GM18519 (cell line): ENCODE measurements around the gene TCN2.
"Not testable (repeated sequence)": the region's sequence is repeated elsewhere in the genome, so short reads cannot be mapped to it uniquely, and the experiment has no call there.

ENCODE experiments used
- ATAC-seq: cut with Tn5 transposase; IDR thresholded peaks from one replicate; pipeline ENCODE4 v1.9.1; 2021; ENCODE audit warnings: mild to moderate bottlenecking, moderate library complexity; ENCODE audit not compliant: unreplicated experiment, low FRiP score

TCN2 gene

GRCh38 chr22:30606455-30607299, at the start of gene TCN2:
TSS of gene TCN2 (plus strand) at chr22:30607174. CDS start at chr22:30607332, 158 bp downstream.
- ATAC-seq = no peak

GRCh38 chr22:30557243-30557642, 49.7 kb upstream of the TCN2 start:
- ATAC-seq = no peak

GRCh38 chr22:30559889-30560288, 47.1 kb upstream of the TCN2 start:
- ATAC-seq = no peak

DNA sequence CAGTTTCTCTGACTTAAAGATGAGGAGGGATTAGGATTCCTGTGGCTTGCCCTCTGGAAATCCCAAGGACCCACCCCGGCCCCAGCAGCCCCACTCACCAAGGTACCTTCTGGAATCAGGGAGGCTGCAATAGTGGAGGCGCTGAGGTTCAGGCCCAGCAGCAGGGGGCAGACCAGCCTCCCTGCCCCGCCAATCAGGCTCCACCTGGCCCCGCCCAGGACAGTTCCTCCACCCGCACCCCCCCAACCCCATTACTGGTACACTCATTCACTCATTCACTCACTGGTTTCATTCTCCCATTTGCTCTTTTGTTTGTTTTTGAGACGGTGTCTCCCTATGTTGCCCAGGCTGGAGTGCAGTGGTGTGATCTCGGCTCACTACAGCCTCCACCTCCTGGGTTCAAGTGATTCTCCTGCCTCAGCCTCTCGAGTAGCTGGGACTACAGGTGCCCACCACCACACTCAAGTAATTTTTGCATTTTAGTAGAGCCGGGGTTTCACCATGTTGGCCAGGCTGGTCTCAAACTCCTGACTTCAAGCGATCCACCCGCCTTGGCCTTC, 46.3 kb upstream of the TCN2 start:
- not testable (repeated sequence) for ATAC-seq

GRCh38 chr22:30561402-30562189, 45.4 kb upstream of the TCN2 start:
- ATAC-seq = no peak

- ATAC-seq = no peak
Measured at GRCh38 chr22:30562366-30562765, 44.6 kb upstream of the TCN2 start.

- no peak for ATAC-seq
Measured at GRCh38 chr22:30564045-30564760, 42.8 kb upstream of the TCN2 start.

GRCh38 chr22:30564761-30565119, 42.2 kb upstream of the TCN2 start:
- ATAC-seq = no peak

- ATAC-seq = no peak
Measured at GRCh38 chr22:30565341-30565740, 41.6 kb upstream of the TCN2 start.

GRCh38 chr22:30566125-30566524, 40.8 kb upstream of the TCN2 start:
- no peak for ATAC-seq

DNA sequence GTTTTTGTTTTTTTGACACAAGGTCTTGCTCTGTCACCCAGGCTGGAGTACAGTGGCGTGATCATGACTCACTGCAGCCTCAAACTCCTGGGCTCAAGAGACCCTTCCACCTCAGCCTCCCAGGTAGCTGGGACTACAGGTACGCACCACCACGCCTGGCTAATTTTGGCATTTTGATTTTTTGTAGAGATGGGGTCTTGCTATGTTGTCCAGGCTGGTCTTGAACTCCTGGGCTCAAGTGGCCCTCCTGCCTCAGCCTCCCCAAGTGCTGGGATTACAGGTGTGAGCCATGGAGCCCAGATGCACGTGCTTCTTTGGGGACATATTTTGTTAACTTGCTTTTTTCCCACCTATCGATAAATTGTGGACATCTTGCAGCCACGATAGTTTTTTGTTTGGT, 39.7 kb upstream of the TCN2 start:
- ATAC-seq = not testable (repeated sequence)

DNA sequence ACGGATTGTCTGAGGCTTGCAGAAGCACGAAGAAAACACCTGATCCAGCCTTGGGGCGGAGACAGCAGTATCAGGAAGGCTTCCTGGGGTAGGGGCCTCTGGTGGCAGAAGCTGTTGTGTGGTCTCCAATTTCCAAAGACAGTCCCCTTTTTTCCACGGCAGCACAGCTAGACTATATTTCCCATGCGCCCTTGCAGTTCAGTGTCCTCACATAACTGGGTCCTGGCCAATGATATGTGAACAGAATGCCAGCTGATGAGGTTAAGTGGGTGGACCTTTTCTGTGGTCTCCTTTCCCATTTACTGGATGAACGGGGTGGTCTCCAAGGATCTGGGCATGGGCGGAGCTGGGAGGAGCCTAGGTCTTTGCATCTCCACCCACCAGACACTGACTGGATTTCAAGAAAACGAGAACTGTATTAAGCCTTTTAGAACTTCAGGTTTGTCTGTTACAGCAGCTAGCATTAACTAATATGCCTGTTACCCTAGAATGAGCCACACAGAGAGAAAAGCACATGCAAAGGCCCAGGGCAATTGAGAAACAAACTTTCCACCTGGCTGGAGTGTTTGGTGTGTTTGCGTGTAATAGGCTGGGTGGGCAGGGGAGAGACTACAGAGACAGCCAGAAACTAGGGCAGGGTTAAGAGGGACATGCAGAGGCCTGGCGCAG, 38.7 kb upstream of the TCN2 start:
- ATAC-seq = no peak

DNA sequence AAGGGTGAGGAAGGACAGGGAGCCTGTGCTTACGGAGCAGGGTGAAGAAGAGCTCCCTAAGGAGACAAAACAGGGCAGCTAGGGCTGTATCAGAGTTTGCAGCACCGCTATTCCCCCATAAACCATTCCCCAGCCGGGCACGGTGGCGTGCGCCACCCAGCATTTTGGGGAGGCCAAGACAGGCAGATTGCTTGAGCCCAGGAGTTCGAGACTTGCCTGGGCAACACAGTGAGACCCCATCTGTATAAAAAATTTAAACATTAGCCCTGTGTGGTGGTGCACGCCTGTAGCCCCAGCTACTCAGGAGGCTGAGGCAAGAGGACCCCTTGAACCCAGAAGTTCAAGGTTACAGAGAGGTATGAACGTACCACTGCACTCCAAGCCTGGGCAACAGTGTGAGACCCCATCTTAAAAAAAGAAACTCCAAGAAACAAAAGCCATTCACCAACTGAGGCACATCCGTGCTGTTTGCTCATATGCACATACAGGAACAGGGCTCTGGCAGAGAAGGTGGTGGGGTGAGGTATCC, 37.2 kb upstream of the TCN2 start:
- ATAC-seq = no peak

GRCh38 chr22:30572210-30572609, 34.8 kb upstream of the TCN2 start:
- no peak for ATAC-seq

DNA sequence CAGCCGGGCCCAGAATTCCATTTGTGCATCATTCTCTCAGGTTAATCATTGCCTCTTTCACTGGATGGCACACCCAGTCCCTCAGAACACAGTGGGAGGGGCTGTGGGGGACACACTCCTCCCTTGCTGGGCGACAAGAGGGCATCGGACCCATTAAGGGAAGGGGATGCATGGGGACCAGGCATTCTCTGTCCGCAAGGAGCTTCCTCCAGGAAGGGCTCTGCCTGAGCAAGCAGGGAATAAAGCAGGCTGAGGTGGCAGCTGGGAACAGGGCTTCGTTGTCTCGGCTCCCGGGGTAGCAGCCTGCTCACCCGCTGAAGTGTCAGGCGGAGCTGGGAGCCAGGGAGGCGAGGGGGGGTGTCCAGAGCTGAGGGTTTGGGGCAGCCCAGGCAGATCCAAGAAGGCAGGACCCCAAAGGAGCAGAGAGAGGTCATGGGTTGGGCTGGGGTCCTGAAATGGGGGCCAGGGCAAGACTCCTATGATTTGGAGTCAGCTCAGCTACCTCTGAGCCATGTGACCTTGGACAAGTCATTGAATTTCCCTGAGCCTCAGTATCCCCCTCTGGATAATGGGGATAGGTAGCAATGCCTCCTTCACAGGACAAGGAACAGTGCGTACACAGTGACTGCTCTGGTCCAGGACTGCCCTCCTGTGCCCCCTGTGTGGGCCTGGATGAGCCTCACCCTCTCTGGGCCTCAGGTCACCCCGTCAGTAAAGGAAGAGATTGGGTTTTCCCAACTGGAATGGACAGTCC, 34.0 kb upstream of the TCN2 start:
- no peak for ATAC-seq

DNA sequence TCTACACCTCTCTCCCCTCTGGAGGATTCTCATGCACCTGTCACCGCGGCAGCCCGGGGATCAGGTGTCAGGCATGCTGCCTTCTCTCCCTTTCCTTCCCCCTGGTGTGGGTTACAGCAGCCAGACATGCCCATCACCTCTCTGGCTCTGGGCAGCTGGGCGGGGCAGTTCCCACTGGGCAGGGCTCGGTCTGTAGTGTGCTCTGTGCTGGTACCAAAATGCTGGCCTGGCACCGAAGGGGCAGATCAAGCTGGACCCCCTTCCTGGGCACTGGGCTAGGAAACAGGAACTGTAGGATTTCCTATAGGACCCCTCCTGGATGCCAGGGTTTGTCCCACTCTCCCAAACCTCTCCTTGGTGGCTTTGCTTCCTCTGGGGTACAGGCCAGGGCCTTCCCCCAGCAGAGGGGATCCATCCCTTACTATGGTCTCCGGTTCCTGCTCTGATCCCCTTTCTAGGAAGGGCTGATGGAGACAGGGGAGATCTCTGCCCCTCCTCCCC, 33.3 kb upstream of the TCN2 start:
- no peak for ATAC-seq

- ATAC-seq = no peak
Measured at GRCh38 chr22:30574095-30574981, 32.6 kb upstream of the TCN2 start, which contains the start of gene GAL3ST1. TSS of gene GAL3ST1 (minus strand) at chr22:30574665. CDS start at chr22:30557392, 17,273 bp downstream.
